Endothelial cell (in vitro differentiated cells): ENCODE measurements around the gene GSTM3. TPM values are rescaled to one million over a fixed set of nuclear protein-coding genes. Genes with fewer than 3 reads are reported as not detected.
"Not testable (repeated sequence)": the region's sequence is repeated elsewhere in the genome, so short reads cannot be mapped to it uniquely, and the experiment has no call there.

Experiments
- DNase-seq: peaks from one replicate; pipeline ENCODE4 v3.0.0; 2021; ENCODE audit warnings: low spot score
- H3K27ac Mint-ChIP-seq: one replicate; pipeline ENCODE4 v1.8.0; 2021; ENCODE audit warnings: mixed read lengths, inconsistent platforms; ENCODE audit not compliant: unreplicated experiment
- H3K27me3 Mint-ChIP-seq: one replicate; pipeline ENCODE4 v1.8.0; 2021; ENCODE audit warnings: mild to moderate bottlenecking, moderate library complexity, mixed read lengths, inconsistent platforms; ENCODE audit not compliant: unreplicated experiment
- H3K36me3 Mint-ChIP-seq: one replicate; pipeline ENCODE4 v1.8.0; 2021; ENCODE audit warnings: mild to moderate bottlenecking, low read depth, mixed read lengths, inconsistent platforms; ENCODE audit not compliant: unreplicated experiment
- H3K4me1 Mint-ChIP-seq: one replicate; pipeline ENCODE4 v1.8.0; 2021; ENCODE audit warnings: mild to moderate bottlenecking, mixed read lengths, inconsistent platforms; ENCODE audit not compliant: unreplicated experiment
- H3K4me3 Mint-ChIP-seq: one replicate; pipeline ENCODE4 v1.8.0; 2021; ENCODE audit warnings: mild to moderate bottlenecking, mixed read lengths, inconsistent platforms; ENCODE audit not compliant: unreplicated experiment
- H3K9me3 Mint-ChIP-seq: one replicate; pipeline ENCODE4 v1.8.0; 2021; ENCODE audit warnings: mixed read lengths, inconsistent platforms; ENCODE audit not compliant: unreplicated experiment
- CTCF ChIP-seq: fragments of 200-600 bp; sonication (generic); IDR thresholded peaks from one replicate; pipeline ENCODE4 v1.5.0; 2021; ENCODE audit warnings: antibody characterized with exemption; ENCODE audit not compliant: unreplicated experiment
- total RNA-seq: library from RNA; stranded (reverse); fragmentation: NEBNext Ultra II Directional; extraction: Animal tissue kit (Norgen Biotek cat#: 25700); gene quantifications from one replicate; pipeline ENCODE4 v1.2.1, GENCODE V29; 2021; ENCODE audit not compliant: unreplicated experiment

Gene GSTM3
- total RNA-seq, 1 donor from 2014 or later = 6.9 TPM

DNA sequence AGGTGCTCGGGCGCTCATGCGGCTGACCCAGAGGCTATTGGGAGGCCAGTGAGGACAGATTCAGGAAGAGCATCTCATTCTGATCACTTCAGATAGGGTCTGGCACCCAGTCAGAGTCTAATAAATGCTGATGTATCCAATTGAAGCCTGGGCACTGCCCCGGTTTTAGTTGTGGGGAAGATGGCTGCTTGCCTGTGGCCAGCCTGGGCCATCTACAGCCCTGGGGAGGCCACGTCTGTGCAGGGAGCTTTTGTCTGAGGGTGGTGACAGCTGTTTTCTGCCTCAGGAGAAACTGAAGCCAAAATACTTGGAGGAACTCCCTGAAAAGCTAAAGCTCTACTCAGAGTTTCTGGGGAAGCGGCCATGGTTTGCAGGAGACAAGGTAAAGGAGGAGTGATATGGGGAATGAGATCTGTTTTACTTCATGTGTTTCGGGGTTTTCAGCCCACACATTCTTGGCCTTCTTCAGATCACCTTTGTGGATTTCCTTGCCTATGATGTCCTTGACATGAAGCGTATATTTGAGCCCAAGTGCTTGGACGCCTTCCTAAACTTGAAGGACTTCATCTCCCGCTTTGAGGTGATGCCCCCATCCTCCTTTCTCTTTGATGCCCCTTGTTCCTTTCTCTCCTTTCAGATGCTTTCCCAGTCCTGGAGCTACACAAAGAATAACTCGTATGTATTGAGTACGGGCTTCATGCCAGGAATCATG is 26.0 kb downstream of the GSTM3 start:
- no peak for DNase-seq
- peaks cover 7% of the 10 kb centered on the region for H3K27me3 Mint-ChIP-seq
- TF ChIP-seq CTCF = no peak
- peaks cover 8% of the 10 kb centered on the region for H3K36me3 Mint-ChIP-seq
- H3K27ac Mint-ChIP-seq = no peak overlapping the region
- H3K4me1 Mint-ChIP-seq = peaks cover 13% of the 10 kb centered on the region
- no peaks in the 10 kb centered on the region for H3K9me3 Mint-ChIP-seq
- no peak overlapping the region for H3K4me3 Mint-ChIP-seq

DNA sequence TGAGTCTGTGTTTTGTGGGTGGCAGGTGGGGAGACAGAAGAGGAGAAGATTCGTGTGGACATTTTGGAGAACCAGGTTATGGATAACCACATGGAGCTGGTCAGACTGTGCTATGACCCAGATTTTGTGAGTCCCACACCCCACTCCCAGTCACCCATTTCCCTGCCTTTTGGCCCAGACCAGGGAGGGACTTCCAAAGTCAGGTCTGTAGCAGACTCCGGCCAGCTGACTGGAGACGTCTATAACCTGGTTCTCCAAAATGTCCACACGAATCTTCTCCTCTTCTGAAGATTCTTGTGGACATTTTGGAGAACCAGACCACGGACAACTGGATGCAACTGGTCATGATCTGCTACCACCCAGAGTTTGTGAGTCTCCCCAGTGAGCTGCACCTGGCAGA is 27.2 kb downstream of the GSTM3 start:
- no peak for DNase-seq
- H3K9me3 Mint-ChIP-seq = no peaks in the 10 kb centered on the region
- H3K4me3 Mint-ChIP-seq = no peak overlapping the region
- peaks cover 13% of the 10 kb centered on the region for H3K4me1 Mint-ChIP-seq
- no peak overlapping the region for H3K27ac Mint-ChIP-seq
- H3K36me3 Mint-ChIP-seq = peaks cover 13% of the 10 kb centered on the region
- TF ChIP-seq CTCF = no peak
- H3K27me3 Mint-ChIP-seq = peaks cover 7% of the 10 kb centered on the region

DNA sequence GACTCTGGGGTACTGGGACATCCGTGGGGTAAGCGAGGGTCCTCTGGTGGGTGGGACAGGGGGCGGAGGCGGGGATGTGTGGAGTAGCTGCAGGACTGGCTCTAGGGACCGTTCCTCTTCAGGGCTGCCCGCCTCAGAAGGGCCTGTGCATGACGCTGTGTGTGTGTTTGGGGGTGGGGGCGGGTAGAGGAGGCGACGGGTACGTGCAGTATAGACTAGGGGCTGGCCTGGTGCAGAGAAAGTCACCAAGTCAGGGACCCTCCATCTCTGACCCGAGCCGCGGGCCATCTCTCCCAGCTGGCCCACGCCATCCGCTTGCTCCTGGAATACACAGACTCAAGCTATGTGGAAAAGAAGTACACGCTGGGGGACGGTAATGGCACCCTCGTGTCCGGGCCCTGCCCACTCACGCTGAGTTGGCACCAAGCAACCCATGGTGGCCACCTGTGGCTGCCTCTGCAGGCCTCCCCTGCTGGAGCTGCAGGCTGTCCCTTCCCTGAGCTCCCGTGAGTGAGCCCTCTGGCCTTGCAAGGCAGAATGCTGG is 28.4 kb downstream of the GSTM3 start:
- H3K4me3 Mint-ChIP-seq = no peak overlapping the region
- H3K27ac Mint-ChIP-seq = no peak overlapping the region
- peaks cover 7% of the 10 kb centered on the region for H3K27me3 Mint-ChIP-seq
- H3K9me3 Mint-ChIP-seq = no peaks in the 10 kb centered on the region
- H3K36me3 Mint-ChIP-seq = peaks cover 8% of the 10 kb centered on the region
- H3K4me1 Mint-ChIP-seq = peaks cover 6% of the 10 kb centered on the region
- no peak for DNase-seq
- no peak for TF ChIP-seq CTCF

DNA sequence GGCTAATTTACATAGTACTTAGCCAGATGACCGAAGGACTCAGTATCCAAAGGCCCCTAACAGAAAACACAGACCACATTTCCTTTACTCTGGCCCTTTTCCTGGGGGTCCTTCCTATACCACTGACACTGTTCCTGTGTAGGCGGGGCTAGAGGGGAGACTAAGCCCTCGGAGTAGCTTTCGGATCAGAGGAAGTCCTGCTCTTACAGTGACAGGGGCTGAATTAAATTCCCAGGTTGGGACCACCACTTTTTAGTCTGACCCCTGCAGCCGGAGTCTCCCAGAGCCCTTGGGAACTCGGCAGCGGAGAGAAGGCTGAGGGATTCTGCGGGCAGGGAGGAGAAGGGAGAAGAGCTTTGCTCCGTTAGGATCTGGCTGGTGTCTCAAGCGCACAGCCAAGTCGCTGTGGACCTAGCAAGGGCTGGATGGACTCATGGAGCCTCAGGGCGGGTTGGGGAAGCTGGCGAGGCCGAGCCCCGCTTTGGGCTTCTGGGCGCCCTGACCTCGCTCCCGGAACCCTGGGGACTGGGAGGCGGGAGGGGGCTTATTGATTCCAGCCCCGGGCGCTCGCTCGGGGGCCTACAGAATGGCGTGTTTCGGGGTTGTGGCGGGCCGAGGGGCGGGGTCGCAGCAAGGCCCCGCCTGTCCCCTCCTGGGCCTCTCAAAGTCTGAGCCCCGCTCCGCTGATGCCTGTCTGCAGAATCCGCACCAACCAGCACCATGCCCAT is 29.1 kb downstream of the GSTM3 start, which contains the start of gene GSTM5:
GSTM5 (plus strand) TSS at position 659 of the 728 bp plus-strand sequence; CDS start at position 721, 62 bp downstream.
- not testable (repeated sequence) for H3K27me3 Mint-ChIP-seq, H3K4me3 Mint-ChIP-seq, H3K9me3 Mint-ChIP-seq, H3K27ac Mint-ChIP-seq, H3K4me1 Mint-ChIP-seq, DNase-seq
- H3K36me3 Mint-ChIP-seq = peaks cover 11% of the 10 kb centered on the region

- H3K9me3 Mint-ChIP-seq, H3K4me1 Mint-ChIP-seq, H3K27ac Mint-ChIP-seq, DNase-seq, H3K27me3 Mint-ChIP-seq, H3K4me3 Mint-ChIP-seq: not testable (repeated sequence)
- H3K36me3 Mint-ChIP-seq = peaks cover 11% of the 10 kb centered on the region
Observed at GRCh38 chr1:109709822-109710221, 31.0 kb downstream of the GSTM3 start.

DNA sequence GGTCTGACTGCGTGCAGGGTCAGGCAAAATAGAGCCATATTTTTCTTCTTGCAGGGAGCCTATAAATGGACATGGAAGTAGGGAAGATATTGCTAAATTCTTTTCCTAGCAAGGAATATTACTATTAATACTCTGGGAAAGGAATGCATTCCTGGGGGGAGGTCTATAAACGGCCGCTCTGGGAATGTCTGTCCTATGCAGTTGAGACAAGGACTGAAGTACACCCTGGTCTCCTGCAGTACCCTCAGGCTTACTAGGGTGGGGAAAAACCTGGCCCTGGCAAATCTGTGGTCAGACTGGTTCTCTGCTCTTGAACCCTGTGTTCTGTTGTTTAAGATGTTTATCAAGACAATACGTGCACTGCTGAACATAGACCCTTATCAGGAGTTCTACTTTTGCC is 31.9 kb downstream of the GSTM3 start:
- H3K9me3 Mint-ChIP-seq, H3K27ac Mint-ChIP-seq, H3K27me3 Mint-ChIP-seq, H3K4me3 Mint-ChIP-seq, H3K4me1 Mint-ChIP-seq, DNase-seq: not testable (repeated sequence)
- peaks cover 11% of the 10 kb centered on the region for H3K36me3 Mint-ChIP-seq
